ENCODE data around the gene SLC27A4.

DNA sequence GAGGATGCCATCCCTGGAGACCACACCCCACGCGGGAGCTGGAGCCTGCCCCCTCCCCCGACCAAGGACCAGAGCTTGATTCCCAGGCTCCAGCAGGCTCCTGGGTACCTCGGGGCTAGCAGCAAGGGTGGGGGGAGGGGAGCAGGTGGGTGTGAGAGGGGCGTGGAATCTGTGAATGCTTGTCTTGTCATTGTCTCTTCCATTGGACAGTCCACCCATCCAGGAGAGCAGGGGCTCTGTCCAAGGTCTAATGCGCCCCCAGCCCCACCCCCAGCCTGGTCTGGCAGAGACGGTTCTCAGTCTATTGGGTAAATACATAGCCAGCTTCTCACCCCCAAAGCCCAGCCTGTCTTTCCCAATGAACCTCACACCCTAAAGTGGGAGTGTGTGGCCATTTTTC lies 53.6 kb downstream of the SLC27A4 start:
- no peak for TF ChIP-seq POLR2A (IDR thresholded peaks at IDR 0.05)
- TF ChIP-seq, protein P1, sequence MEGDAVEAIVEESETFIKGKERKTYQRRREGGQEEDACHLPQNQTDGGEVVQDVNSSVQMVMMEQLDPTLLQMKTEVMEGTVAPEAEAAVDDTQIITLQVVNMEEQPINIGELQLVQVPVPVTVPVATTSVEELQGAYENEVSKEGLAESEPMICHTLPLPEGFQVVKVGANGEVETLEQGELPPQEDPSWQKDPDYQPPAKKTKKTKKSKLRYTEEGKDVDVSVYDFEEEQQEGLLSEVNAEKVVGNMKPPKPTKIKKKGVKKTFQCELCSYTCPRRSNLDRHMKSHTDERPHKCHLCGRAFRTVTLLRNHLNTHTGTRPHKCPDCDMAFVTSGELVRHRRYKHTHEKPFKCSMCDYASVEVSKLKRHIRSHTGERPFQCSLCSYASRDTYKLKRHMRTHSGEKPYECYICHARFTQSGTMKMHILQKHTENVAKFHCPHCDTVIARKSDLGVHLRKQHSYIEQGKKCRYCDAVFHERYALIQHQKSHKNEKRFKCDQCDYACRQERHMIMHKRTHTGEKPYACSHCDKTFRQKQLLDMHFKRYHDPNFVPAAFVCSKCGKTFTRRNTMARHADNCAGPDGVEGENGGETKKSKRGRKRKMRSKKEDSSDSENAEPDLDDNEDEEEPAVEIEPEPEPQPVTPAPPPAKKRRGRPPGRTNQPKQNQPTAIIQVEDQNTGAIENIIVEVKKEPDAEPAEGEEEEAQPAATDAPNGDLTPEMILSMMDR (IDR thresholded peaks at IDR 0.05), result no peak
- TF ChIP-seq POLR2AphosphoS5 (IDR thresholded peaks at IDR 0.05), result no peak
